HEK293 (cell line): ENCODE data around the gene SLAMF9.

Source experiments
- CTCF ChIA-PET: fragments of 350-600 bp; formaldehyde crosslinking; extraction: SDS; loops from one replicate; lab custom pipeline; 2021; ENCODE audit warnings: antibody characterized with exemption; lab: Yijun Ruan, JAX
- POLR2A ChIA-PET: fragments of 300-600 bp; formaldehyde crosslinking; extraction: SDS; loops from one replicate; lab custom pipeline; 2020; ENCODE audit warnings: antibody characterized with exemption, inconsistent platforms; lab: Yijun Ruan, JAX
- H3K27ac ChIP-seq: fragments of 200-500 bp; sonication (Bioruptor generic); 2 replicates; pipeline ENCODE4 v1.5.1; 2014; ENCODE audit warnings: low read depth, low read length, control low read depth, inconsistent platforms; ENCODE audit errors: extremely low read depth
- H3K36me3 ChIP-seq, 2 experiments: fragments of 200-500 bp in 1 of 2; sonication (Bioruptor generic) in 1 of 2; 1 replicate in 1 of 2; 2 replicates in 1 of 2; pipeline ENCODE4 v1.5.1; 2014 to 2017; ENCODE audit warnings: inconsistent platforms in 2 of 2, low read length in 2 of 2; ENCODE audit not compliant: control insufficient read depth in 2 of 2, insufficient read depth in 1 of 2
- H3K4me1 ChIP-seq: fragments of 200-500 bp; sonication (Bioruptor generic); 2 replicates; pipeline ENCODE4 v1.5.1; 2014; ENCODE audit warnings: mild to moderate bottlenecking, low read length, inconsistent platforms; ENCODE audit not compliant: control insufficient read depth, insufficient read depth
- H3K4me3 ChIP-seq: 2 replicates; pipeline ENCODE4 v1.5.1; 2011; ENCODE audit warnings: low read depth, mild to moderate bottlenecking, control low read depth, low read length, moderate library complexity
- H3K9me3 ChIP-seq: fragments of 200-500 bp; sonication (Bioruptor generic); 2 replicates; pipeline ENCODE4 v1.5.1; 2014; ENCODE audit warnings: low read depth, low read length, inconsistent platforms; ENCODE audit not compliant: control insufficient read depth, insufficient read depth
- BCL11B ChIP-seq: fragments of 450-650 bp; formaldehyde crosslinking; IDR thresholded peaks from 2 replicates; pipeline ENCODE4 v1.5.1; 2016; ENCODE audit warnings: low read depth, missing biosample characterization, missing genetic modification characterization
- FEZF1 ChIP-seq: fragments of 450-650 bp; formaldehyde crosslinking; IDR thresholded peaks from 2 replicates; pipeline ENCODE4 v1.5.1; 2016; ENCODE audit warnings: missing biosample characterization, missing genetic modification characterization
- GFI1B ChIP-seq: fragments of 450-650 bp; formaldehyde crosslinking; IDR thresholded peaks from 2 replicates; pipeline ENCODE4 v1.5.1; 2016; ENCODE audit warnings: missing biosample characterization, missing genetic modification characterization
- GLI2 ChIP-seq: fragments of 450-650 bp; formaldehyde crosslinking; IDR thresholded peaks from 2 replicates; pipeline ENCODE4; 2017; ENCODE audit warnings: missing biosample characterization, missing genetic modification characterization, low read depth, borderline replicate concordance
- HIC1 ChIP-seq: fragments of 450-650 bp; formaldehyde crosslinking; IDR thresholded peaks from 2 replicates; pipeline ENCODE4 v1.5.1; 2016; ENCODE audit warnings: missing biosample characterization, missing genetic modification characterization
- KLF1 ChIP-seq: fragments of 450-650 bp; formaldehyde crosslinking; IDR thresholded peaks from 2 replicates; pipeline ENCODE4 v1.5.1; 2016; ENCODE audit warnings: missing biosample characterization, missing genetic modification characterization
- MYNN ChIP-seq: fragments of 450-650 bp; formaldehyde crosslinking; IDR thresholded peaks from 2 replicates; pipeline ENCODE4 v1.5.1; 2016; ENCODE audit warnings: missing biosample characterization, missing genetic modification characterization, borderline replicate concordance
- PRDM1 ChIP-seq: fragments of 450-650 bp; formaldehyde crosslinking; IDR thresholded peaks from 2 replicates; pipeline ENCODE4; 2016; ENCODE audit warnings: missing biosample characterization, missing genetic modification characterization
- PRDM10 ChIP-seq: fragments of 450-650 bp; formaldehyde crosslinking; IDR thresholded peaks from 2 replicates; pipeline ENCODE4 v1.5.1; 2016; ENCODE audit warnings: missing biosample characterization, missing genetic modification characterization
- SCRT1 ChIP-seq: fragments of 450-650 bp; formaldehyde crosslinking; IDR thresholded peaks from 2 replicates; pipeline ENCODE4 v1.5.1; 2016; ENCODE audit warnings: missing biosample characterization, missing genetic modification characterization, borderline replicate concordance
- TRIM28 ChIP-seq: IDR thresholded peaks from 2 replicates; pipeline ENCODE4 v1.6.1; 2011; ENCODE audit warnings: low read length, control low read depth, borderline replicate concordance
- ZBTB17 ChIP-seq: fragments of 450-650 bp; formaldehyde crosslinking; IDR thresholded peaks from 2 replicates; pipeline ENCODE4 v1.5.1; 2016; ENCODE audit warnings: missing biosample characterization, missing genetic modification characterization
- ZBTB20 ChIP-seq: fragments of 450-650 bp; formaldehyde crosslinking; IDR thresholded peaks from 2 replicates; pipeline ENCODE4 v1.5.1; 2016; ENCODE audit warnings: missing biosample characterization, missing genetic modification characterization
- ZBTB48 ChIP-seq: fragments of 450-650 bp; formaldehyde crosslinking; IDR thresholded peaks from 2 replicates; pipeline ENCODE4 v1.5.1; 2016; ENCODE audit warnings: missing biosample characterization, missing genetic modification characterization
- ZBTB6 ChIP-seq: fragments of 450-650 bp; formaldehyde crosslinking; IDR thresholded peaks from 2 replicates; pipeline ENCODE4 v1.5.1; 2017; ENCODE audit warnings: missing biosample characterization, missing genetic modification characterization
- ZEB2 ChIP-seq: fragments of 450-650 bp; formaldehyde crosslinking; IDR thresholded peaks from 2 replicates; pipeline ENCODE4 v1.5.1; 2016; ENCODE audit warnings: missing biosample characterization, missing genetic modification characterization
- ZFHX2 ChIP-seq: fragments of 450-650 bp; formaldehyde crosslinking; conservative IDR thresholded peaks from 2 replicates; pipeline ENCODE4 v1.5.1; 2016; ENCODE audit warnings: missing biosample characterization, missing genetic modification characterization
- ZNF10 ChIP-seq: fragments of 450-650 bp; formaldehyde crosslinking; IDR thresholded peaks from 2 replicates; pipeline ENCODE4 v1.5.1; 2017; ENCODE audit warnings: missing biosample characterization, missing genetic modification characterization
- ZNF112 ChIP-seq: fragments of 450-650 bp; formaldehyde crosslinking; IDR thresholded peaks from 2 replicates; pipeline ENCODE4 v1.5.0; 2017; ENCODE audit warnings: missing biosample characterization, missing genetic modification characterization
- ZNF202 ChIP-seq: fragments of 450-650 bp; formaldehyde crosslinking; IDR thresholded peaks from 2 replicates; pipeline ENCODE4 v1.5.1; 2016; ENCODE audit warnings: missing biosample characterization, missing genetic modification characterization, borderline replicate concordance
- ZNF23 ChIP-seq: fragments of 450-650 bp; formaldehyde crosslinking; IDR thresholded peaks from 2 replicates; pipeline ENCODE4 v1.5.1; 2016; ENCODE audit warnings: missing biosample characterization, missing genetic modification characterization, borderline replicate concordance
- ZNF341 ChIP-seq: fragments of 450-650 bp; formaldehyde crosslinking; IDR thresholded peaks from 2 replicates; pipeline ENCODE4; 2016; ENCODE audit warnings: low read depth, missing biosample characterization, missing genetic modification characterization
- ZNF366 ChIP-seq: fragments of 450-650 bp; formaldehyde crosslinking; conservative IDR thresholded peaks from 2 replicates; pipeline ENCODE4 v1.5.1; 2016; ENCODE audit warnings: missing biosample characterization, missing genetic modification characterization
- ZNF488 ChIP-seq: fragments of 450-650 bp; formaldehyde crosslinking; IDR thresholded peaks from 2 replicates; pipeline ENCODE4 v1.5.1; 2016; ENCODE audit warnings: missing biosample characterization, missing genetic modification characterization
- ZNF560 ChIP-seq: fragments of 450-650 bp; formaldehyde crosslinking; IDR thresholded peaks from 2 replicates; pipeline ENCODE4 v1.5.1; 2017; ENCODE audit warnings: missing biosample characterization, missing genetic modification characterization, borderline replicate concordance
- ZNF600 ChIP-seq: fragments of 450-650 bp; formaldehyde crosslinking; IDR thresholded peaks from 2 replicates; pipeline ENCODE4 v1.5.1; 2016; ENCODE audit warnings: missing biosample characterization, missing genetic modification characterization
- ZNF629 ChIP-seq: fragments of 450-650 bp; formaldehyde crosslinking; IDR thresholded peaks from 2 replicates; pipeline ENCODE4 v1.5.1; 2017; ENCODE audit warnings: missing biosample characterization, missing genetic modification characterization
- ZNF670 ChIP-seq: fragments of 450-650 bp; formaldehyde crosslinking; IDR thresholded peaks from 2 replicates; pipeline ENCODE4 v1.5.1; 2016; ENCODE audit warnings: missing biosample characterization, missing genetic modification characterization, low read depth
- ZNF792 ChIP-seq: fragments of 450-650 bp; formaldehyde crosslinking; IDR thresholded peaks from 2 replicates; pipeline ENCODE4 v1.5.1; 2016; ENCODE audit warnings: missing biosample characterization, missing genetic modification characterization
- ZNF837 ChIP-seq: fragments of 450-650 bp; formaldehyde crosslinking; IDR thresholded peaks from 2 replicates; pipeline ENCODE4 v1.5.1; 2016; ENCODE audit warnings: missing biosample characterization, missing genetic modification characterization
- ZNF843 ChIP-seq: fragments of 450-650 bp; formaldehyde crosslinking; IDR thresholded peaks from 2 replicates; pipeline ENCODE4 v1.5.1; 2016; ENCODE audit warnings: missing biosample characterization, missing genetic modification characterization

SLAMF9 gene

GRCh38 chr1:159917533-159918351, 36.3 kb downstream of the SLAMF9 start:
- CTCF ChIA-PET: interaction anchor here (0.8 to 3.3 kb wide), 5 partner anchors 17 to 119 kb away, joined by 3 to 8 read pairs (median 6); no protein-coding TSS in a partner anchor
- POLR2A ChIA-PET: interaction anchor here (1.3 to 1.5 kb wide), 2 partner anchors 25 to 27 kb away, joined by 3 read pairs; no protein-coding TSS in a partner anchor
- Histone ChIP-seq H3K9me3 (no peaks in the 10 kb centered on the region), H3K4me3 (no peak overlapping the region), H3K27ac (peak overlapping the region; percentile 40), H3K4me1 (peaks cover 34% of the 10 kb centered on the region), H3K36me3 (peaks cover 6 to 54% of the 10 kb centered on the region in 2 experiments; a peak in 2 of 3 replicates)
- TF ChIP-seq ZNF600 (tag by site-specific recombination) (peak; percentile 80), ZNF629 (tag by site-specific recombination) (no peak), ZNF341 (tag by site-specific recombination) (peak; percentile 98), MYNN (no peak), ZNF560 (tag by site-specific recombination) (no peak), PRDM1 (tag by site-specific recombination) (no peak), BCL11B (tag by site-specific recombination) (no peak), ZNF10 (tag by site-specific recombination) (peak; percentile 82), ZNF670 (tag by site-specific recombination) (no peak), PRDM10 (tag by site-specific recombination) (peak; percentile 70), HIC1 (tag by site-specific recombination) (0 out of 2 replicates have a peak, but pooled peaks have one; percentile 8), ZNF488 (tag by site-specific recombination) (no peak), ZBTB20 (tag by site-specific recombination) (0 out of 2 replicates have a peak, but pooled peaks have one; percentile 31), ZEB2 (tag by site-specific recombination) (0 out of 2 replicates have a peak, but pooled peaks have one; percentile 14), ZNF843 (no peak), ZNF202 (tag by site-specific recombination) (no peak), GLI2 (tag by site-specific recombination) (no peak), ZNF23 (tag by site-specific recombination) (no peak), ZNF837 (tag by site-specific recombination) (no peak), GFI1B (tag by site-specific recombination) (no peak), ZBTB6 (tag by site-specific recombination) (no peak), FEZF1 (tag by site-specific recombination) (no peak), ZBTB17 (peak; percentile 52; the same call in 1 of the 2 replicates), ZNF792 (no peak), SCRT1 (tag by site-specific recombination) (peak; percentile 65; the same call in 1 of the 2 replicates), ZNF112 (tag by site-specific recombination) (no peak), ZBTB48 (no peak), ZFHX2 (tag by site-specific recombination) (no peak), TRIM28 (no peak), KLF1 (tag by site-specific recombination) (peak; percentile 71; the same call in 1 of the 2 replicates), ZNF366 (tag by site-specific recombination) (peak; percentile 21; the same call in 1 of the 2 replicates)
